SK-N-SH treated with all-trans-retinoic acid at 6 μM for 48 hours (cell line): Measurements from ENCODE around the gene ADAM17.

Source experiments
- ARNTL ChIP-seq: fragments of 450-650 bp; formaldehyde crosslinking; IDR thresholded peaks from 2 replicates; pipeline ENCODE4 v1.5.0; 2020; ENCODE audit warnings: low read depth, mild to moderate bottlenecking, moderate library complexity, borderline replicate concordance
- ESRRG ChIP-seq: fragments of 250-450 bp; sonication (Bioruptor Pico); IDR thresholded peaks from 2 replicates; pipeline ENCODE4 v1.6.1; 2021; ENCODE audit warnings: mild to moderate bottlenecking
- OSR1 ChIP-seq: fragments of 250-450 bp; sonication (Bioruptor Pico); IDR thresholded peaks from 2 replicates; pipeline ENCODE4 v1.8.0; 2022; ENCODE audit warnings: moderate library complexity, mild to moderate bottlenecking, inconsistent platforms
- RARB ChIP-seq: fragments of 250-450 bp; sonication (Bioruptor Pico); IDR thresholded peaks from 2 replicates; pipeline ENCODE4 v1.8.0; 2021; ENCODE audit warnings: mild to moderate bottlenecking, moderate library complexity
- TOX ChIP-seq: fragments of 250-450 bp; sonication (Bioruptor Pico); IDR thresholded peaks from 2 replicates; pipeline ENCODE4 v1.8.0; 2021; ENCODE audit warnings: mild to moderate bottlenecking, moderate library complexity, borderline replicate concordance
- ZNF70 ChIP-seq: fragments of 450-650 bp; formaldehyde crosslinking; IDR thresholded peaks from 2 replicates; pipeline ENCODE4 v1.5.0; 2020; ENCODE audit warnings: mild to moderate bottlenecking, moderate library complexity
- TF ChIP-seq, protein P1 (sequence below): fragments of 250-450 bp; sonication (Bioruptor Pico); IDR thresholded peaks from 2 replicates; pipeline ENCODE4 v1.5.1; 2021; ENCODE audit warnings: mild to moderate bottlenecking, moderate library complexity
- TF ChIP-seq, protein P2 (sequence below): fragments of 250-450 bp; sonication (Bioruptor Pico); IDR thresholded peaks from 2 replicates; pipeline ENCODE4 v1.8.0; 2020; ENCODE audit warnings: mild to moderate bottlenecking, moderate library complexity, borderline replicate concordance
- TF ChIP-seq, protein P3 (sequence below): fragments of 250-450 bp; sonication (Bioruptor Pico); IDR thresholded peaks from 2 replicates; pipeline ENCODE4 v1.5.1; 2020; ENCODE audit warnings: low read depth, mild to moderate bottlenecking, moderate library complexity
- TF ChIP-seq, protein P4 (sequence below): fragments of 250-450 bp; sonication (Bioruptor Pico); IDR thresholded peaks from 2 replicates; pipeline ENCODE4 v1.8.0; 2021; ENCODE audit warnings: low read depth, mild to moderate bottlenecking, moderate library complexity, borderline replicate concordance

DNA sequence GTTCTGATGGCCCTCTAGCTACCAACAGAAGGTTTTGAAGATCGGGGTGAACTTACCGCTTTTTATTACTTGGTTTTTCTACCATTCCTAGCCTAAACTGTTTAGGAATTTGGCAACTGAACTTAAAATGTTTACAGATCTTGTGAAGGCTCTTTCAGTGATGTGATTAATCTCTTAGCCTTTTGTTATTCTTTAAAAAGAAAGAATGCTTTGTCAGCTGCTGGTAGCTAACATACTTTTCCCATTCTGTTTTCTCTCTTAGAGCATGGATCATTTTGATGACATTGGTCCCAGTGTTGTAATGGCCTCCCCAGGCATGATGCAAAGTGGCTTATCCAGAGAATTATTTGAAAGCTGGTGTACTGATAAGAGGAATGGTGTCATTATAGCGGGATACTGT is 114.1 kb downstream of the ADAM17 start:
- TF ChIP-seq ESRRG (CRISPR knock-in tag) = no peak
- TF ChIP-seq TOX (CRISPR knock-in tag) = no peak
- no peak for TF ChIP-seq ARNTL (CRISPR knock-in tag)
- TF ChIP-seq, protein P1, sequence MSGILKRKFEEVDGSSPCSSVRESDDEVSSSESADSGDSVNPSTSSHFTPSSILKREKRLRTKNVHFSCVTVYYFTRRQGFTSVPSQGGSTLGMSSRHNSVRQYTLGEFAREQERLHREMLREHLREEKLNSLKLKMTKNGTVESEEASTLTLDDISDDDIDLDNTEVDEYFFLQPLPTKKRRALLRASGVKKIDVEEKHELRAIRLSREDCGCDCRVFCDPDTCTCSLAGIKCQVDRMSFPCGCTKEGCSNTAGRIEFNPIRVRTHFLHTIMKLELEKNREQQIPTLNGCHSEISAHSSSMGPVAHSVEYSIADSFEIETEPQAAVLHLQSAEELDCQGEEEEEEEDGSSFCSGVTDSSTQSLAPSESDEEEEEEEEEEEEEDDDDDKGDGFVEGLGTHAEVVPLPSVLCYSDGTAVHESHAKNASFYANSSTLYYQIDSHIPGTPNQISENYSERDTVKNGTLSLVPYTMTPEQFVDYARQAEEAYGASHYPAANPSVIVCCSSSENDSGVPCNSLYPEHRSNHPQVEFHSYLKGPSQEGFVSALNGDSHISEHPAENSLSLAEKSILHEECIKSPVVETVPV (CRISPR knock-in tag) = no peak
- TF ChIP-seq, protein P2, sequence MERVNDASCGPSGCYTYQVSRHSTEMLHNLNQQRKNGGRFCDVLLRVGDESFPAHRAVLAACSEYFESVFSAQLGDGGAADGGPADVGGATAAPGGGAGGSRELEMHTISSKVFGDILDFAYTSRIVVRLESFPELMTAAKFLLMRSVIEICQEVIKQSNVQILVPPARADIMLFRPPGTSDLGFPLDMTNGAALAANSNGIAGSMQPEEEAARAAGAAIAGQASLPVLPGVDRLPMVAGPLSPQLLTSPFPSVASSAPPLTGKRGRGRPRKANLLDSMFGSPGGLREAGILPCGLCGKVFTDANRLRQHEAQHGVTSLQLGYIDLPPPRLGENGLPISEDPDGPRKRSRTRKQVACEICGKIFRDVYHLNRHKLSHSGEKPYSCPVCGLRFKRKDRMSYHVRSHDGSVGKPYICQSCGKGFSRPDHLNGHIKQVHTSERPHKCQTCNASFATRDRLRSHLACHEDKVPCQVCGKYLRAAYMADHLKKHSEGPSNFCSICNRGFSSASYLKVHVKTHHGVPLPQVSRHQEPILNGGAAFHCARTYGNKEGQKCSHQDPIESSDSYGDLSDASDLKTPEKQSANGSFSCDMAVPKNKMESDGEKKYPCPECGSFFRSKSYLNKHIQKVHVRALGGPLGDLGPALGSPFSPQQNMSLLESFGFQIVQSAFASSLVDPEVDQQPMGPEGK (CRISPR knock-in tag) = no peak
- no peak for TF ChIP-seq RARB (CRISPR knock-in tag)
- TF ChIP-seq ZNF70 (CRISPR knock-in tag) = no peak
- TF ChIP-seq OSR1 (CRISPR knock-in tag) = no peak
- TF ChIP-seq, protein P3, sequence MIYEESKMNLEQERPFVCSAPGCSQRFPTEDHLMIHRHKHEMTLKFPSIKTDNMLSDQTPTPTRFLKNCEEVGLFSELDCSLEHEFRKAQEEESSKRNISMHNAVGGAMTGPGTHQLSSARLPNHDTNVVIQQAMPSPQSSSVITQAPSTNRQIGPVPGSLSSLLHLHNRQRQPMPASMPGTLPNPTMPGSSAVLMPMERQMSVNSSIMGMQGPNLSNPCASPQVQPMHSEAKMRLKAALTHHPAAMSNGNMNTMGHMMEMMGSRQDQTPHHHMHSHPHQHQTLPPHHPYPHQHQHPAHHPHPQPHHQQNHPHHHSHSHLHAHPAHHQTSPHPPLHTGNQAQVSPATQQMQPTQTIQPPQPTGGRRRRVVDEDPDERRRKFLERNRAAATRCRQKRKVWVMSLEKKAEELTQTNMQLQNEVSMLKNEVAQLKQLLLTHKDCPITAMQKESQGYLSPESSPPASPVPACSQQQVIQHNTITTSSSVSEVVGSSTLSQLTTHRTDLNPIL (CRISPR knock-in tag) = no peak
- TF ChIP-seq, protein P4, sequence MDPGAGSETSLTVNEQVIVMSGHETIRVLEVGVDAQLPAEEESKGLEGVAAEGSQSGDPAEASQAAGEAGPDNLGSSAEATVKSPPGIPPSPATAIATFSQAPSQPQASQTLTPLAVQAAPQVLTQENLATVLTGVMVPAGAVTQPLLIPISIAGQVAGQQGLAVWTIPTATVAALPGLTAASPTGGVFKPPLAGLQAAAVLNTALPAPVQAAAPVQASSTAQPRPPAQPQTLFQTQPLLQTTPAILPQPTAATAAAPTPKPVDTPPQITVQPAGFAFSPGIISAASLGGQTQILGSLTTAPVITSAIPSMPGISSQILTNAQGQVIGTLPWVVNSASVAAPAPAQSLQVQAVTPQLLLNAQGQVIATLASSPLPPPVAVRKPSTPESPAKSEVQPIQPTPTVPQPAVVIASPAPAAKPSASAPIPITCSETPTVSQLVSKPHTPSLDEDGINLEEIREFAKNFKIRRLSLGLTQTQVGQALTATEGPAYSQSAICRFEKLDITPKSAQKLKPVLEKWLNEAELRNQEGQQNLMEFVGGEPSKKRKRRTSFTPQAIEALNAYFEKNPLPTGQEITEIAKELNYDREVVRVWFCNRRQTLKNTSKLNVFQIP = no peak
